Measurements from ENCODE around the gene ATPAF1.
"Not testable (repeated sequence)": the region's sequence is repeated elsewhere in the genome, so short reads cannot be mapped to it uniquely, and the experiment has no call there.

ATPAF1 gene

GRCh38 chr1:46667782-46668760 lies at the start of gene ATPAF1:
TSS of gene ATPAF1 (minus strand) at chr1:46668364. CDS start at chr1:46668322, 42 bp downstream.
- DNase-seq: peak; percentile 76

- no peak for DNase-seq
These were observed 49.5 kb upstream of the ATPAF1 start for GRCh38 chr1:46717654-46718053.

DNA sequence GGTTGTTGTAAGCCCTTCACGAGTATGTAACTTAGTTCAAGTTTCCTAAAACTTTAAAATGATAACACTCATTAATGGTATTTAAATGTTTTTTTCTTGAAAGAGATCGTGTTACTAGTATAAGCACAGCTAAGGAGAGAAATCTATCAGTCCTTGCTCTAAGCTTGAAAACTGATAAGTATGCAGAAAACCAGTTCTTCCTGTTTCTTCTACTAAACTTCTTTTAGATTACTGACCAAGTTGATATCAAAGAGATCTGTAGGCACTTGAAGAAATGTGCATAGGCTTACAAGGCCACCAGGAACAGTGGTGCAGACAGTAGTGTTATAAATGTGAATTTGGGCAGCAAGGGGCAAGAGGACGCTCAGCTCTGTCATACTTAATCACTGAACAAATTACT lies 46.8 kb upstream of the ATPAF1 start:
- DNase-seq: no peak

- no peak for DNase-seq
These were observed 40.0 kb upstream of the ATPAF1 start for GRCh38 chr1:46708121-46708520.

- no peak for DNase-seq
These were observed 37.2 kb upstream of the ATPAF1 start for GRCh38 chr1:46705408-46705807.

DNA sequence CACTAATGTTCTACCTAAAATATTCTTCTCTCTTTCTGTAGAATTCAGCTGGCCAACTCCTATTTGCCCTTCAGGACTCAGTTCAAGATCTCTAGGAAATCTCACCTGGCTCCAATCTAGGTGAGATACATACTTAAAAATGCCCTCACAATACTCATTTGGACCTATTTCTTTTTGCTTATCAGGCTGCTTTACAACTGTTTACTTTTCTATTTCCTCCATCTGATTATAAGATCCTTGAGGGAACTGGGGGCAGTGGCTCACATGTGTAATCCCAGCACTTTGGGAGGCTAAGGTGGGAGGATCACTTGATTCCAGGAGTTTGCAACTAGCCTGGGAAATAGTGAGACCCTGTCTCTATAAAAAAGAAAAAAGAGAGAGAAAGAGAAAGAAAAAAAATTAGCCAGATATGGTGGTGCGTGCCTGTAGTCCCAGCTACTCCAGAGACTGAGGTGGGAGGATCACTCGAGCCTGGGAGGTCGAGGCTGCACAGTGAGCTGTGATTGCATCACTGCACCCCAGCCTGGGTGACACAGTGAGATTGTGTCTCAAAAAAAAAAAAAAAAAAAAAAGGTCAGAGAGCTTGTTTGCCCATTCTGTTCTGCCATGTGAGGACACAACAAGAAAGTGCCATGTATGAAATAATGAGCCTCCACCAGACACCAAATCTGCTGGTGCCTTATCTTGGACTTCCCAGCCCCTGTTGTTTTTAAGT lies 35.9 kb upstream of the ATPAF1 start:
- DNase-seq: no peak

- DNase-seq: no peak
These were observed 31.5 kb upstream of the ATPAF1 start for GRCh38 chr1:46699666-46700065.

DNA sequence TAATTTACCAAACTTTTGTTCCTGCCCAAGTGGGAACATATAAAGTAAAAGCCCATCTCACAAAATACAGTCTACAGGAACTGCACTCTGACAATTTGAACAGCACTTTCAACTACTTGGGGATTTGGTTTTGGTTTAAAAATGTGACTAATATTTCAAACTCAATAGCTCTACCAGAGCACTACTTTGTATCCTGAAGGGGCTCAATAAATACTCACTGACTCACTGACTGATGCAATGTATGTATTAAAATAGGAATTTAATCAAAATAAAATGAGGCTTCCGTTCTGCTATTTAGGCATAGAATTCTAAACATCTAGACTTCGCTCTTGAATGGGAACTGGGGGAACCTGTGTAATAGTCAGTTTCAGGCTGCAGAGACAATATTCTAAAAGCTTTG lies 28.9 kb upstream of the ATPAF1 start:
- DNase-seq: no peak

DNA sequence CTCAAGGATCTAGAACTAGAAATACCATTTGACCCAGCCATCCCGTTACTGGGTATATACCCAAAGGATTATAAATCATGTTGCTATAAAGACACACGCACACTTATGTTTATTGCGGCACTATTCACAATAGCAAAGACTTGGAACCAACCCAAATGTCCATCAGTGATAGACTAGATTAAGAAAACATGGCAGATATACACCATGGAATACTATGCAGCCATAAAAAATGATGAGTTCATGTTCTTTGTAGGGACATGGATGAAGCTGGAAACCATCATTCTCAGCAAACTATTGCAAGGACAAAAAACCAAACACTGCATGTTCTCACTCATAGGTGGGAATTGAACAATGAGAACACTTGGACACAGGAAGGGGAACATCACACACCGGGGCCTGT lies 26.5 kb upstream of the ATPAF1 start:
- DNase-seq: not testable (repeated sequence)

DNA sequence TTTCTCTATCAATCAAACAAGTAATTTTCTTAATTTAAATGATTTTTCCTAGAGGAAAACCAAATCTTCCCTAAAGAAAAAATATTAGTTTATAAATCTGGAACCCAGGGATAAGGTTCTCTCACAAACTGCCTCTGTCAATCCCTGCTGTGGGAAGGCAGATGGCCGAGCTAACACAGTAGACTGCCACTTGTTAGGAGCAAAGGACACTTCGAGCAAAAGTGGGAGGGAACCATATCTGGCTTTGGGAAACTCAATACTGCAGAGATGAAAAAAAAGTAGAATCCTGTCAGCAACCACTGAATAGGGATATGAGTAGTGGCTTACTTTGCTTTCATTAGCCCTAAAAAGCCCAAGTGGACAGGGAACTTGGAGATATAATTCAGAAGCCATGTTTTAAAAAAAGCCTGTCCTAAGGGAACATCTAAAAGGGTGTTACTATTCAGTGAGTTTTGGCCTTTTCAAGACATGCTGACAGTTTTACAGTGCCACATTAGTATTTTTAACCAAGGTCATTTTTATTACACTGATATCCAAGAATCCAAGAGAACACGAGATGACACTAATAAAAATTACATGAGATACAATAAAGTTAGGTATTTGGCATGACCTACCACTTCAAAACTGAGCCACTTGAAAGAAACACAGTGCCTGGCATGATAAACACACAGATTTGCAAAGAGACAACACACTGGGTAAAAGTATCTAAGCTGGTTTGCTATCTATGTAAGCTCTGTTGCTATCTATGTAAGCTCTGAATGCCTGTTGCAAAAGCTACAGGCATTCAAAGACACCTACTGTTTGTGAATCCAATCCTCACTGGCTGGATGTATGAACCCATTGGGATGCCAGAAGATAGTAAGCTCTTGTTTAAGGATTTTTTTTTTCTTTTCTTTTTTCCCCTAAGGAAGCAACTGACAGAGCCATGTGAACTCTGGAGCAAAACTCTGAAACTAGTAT lies 24.9 kb upstream of the ATPAF1 start:
- DNase-seq: no peak

DNA sequence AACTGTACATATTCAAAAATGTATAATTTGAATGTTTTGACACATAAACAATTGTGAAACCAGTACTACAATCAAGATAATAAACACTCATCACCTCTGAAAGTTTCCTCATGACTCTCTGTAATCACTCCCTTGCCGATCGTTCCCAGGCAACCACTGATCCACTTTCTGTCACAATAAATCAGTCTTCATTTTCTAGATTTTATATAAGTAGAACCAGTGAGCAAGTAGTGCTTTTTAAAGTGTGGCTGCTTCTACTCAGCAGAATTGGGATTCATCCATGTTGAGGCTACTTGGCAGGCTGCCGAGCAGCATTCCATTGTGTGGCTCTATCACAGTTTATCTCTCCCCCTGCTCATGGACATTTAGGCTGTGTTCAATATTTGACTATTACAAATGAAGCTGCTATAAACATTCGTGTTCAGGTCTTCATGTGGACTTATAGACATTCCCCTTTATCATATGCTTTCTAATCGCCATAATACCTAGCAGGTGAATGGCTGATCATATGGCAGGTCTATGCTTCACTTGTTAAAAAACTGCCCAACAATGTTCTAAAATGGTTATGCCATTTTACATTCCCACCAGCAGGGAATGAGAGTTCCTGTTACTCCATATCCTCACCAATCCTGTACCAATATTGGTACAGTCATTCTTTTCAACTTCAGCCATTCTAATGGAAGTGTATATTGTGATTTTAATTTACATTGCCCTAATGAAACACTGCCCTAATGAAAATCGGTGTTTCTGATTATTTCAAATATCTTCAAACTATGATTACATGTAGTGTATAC lies 24.0 kb upstream of the ATPAF1 start:
- no peak for DNase-seq

DNA sequence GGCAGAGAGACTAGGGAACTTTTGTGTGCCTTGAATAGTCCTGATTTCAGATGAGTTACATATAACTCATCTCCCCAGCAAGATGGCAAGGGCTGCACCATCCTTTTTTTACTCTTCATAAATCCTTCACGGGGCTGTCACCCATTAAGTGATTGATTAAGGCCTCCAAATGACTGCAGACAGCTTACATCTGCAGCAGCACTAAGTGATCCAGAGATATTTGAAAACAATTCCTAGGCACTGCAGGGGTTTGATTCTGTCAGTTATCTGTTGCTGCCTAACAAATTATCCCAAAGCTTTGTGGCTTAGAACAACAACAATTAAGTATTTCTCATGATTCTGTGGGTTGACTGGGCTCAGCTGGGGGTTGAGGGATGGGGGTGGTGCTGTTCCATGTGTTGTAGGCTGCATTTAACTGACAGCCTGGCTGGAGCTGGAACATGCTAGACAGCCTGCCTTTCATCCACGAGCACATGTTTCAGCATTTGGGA lies 22.8 kb upstream of the ATPAF1 start:
- no peak for DNase-seq

- DNase-seq: no peak
These were observed 21.7 kb upstream of the ATPAF1 start for GRCh38 chr1:46689897-46690296.

DNA sequence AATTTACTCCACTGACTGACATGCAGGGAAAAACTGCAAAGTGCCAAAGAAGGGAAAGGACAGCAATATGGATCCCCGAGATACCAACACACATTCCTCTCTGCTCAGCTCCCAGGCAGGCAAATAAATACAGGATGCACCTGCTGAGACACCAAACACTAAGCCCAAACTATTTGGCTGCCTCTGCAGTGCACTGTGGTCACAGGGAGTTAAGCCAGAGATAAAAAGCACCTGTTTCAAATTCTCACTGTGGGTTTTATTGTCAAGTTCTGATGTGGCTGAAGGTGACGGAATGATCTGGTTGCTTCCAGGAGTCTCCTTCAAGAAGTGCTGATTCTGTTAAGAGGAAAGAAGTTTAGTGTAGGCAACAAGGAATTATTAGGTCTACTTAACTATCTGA lies 21.2 kb upstream of the ATPAF1 start:
- DNase-seq: no peak

GRCh38 chr1:46687921-46688509 lies 19.9 kb upstream of the ATPAF1 start:
- DNase-seq: no peak

GRCh38 chr1:46687093-46687659 lies 19.0 kb upstream of the ATPAF1 start:
- peak; percentile 77 for DNase-seq

GRCh38 chr1:46686255-46686654 lies 18.1 kb upstream of the ATPAF1 start:
- no peak for DNase-seq

- DNase-seq: no peak
These were observed 16.5 kb upstream of the ATPAF1 start for GRCh38 chr1:46684670-46685069.

DNA sequence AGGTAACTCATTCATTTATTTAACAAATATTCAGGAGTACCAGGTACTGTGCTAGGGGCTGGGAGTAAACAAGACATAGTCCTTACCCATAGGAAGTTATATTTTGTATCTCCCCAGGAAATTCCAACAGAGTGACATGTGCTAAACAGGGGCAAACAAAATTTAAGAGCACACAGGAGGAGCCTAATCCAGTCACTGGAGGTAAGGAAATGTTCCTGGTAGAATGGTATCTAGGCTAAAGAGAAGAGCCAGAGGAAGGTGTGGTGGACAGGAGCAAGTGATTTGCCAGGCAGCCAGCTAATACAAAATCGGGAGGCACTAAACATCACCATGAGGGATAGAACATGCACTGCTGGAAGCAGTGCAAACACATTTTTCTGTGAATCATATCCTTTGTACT lies 13.9 kb upstream of the ATPAF1 start:
- DNase-seq: no peak

DNA sequence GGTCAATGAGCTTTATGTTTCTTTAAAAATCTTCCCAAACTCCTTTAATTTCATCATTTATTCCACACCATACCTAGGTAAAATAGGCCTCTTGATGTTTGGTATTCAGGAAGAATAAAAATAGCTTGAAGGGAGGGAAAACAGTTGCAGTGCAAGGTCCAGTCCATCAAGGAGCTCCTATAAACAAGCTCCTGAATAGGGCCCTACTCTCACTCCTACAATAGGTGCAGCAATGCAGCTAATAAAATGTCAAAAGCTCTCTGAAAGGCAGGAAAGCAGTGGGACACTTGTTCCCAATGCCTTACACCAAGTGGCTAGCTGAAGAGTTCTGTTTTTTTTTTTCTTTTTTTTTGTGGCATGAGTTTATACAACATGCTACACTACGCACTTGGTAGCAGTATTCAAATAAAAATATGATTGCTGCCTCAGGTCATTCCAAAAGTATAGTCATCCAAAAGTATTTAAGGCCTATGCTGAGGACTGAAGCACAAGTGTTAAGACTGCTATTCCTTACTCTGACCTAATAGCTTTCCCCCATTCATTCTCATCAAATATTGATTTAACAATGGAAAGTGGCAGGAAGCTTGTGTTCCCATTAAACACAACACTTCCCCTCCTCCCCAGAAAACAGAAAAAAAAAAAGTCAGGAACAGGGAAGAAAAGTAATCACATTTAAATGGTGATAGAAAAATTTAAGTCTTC lies 13.3 kb upstream of the ATPAF1 start:
- DNase-seq: no peak
